CD4-positive, alpha-beta T cell treated with Interleukin-12 subunit alpha and Interleukin-12 subunit beta, for 1 hour (primary cell): ENCODE measurements around the gene RALB.
"Not testable (repeated sequence)": the region's sequence is repeated elsewhere in the genome, so short reads cannot be mapped to it uniquely, and the experiment has no call there.

Source experiments
- DNase-seq: peaks from one replicate; pipeline ENCODE4 v3.0.0-alpha.2; 2020

RALB gene

GRCh38 chr2:120298173-120298835, 45.7 kb downstream of the RALB start:
- DNase-seq = no peak

GRCh38 chr2:120299004-120299403, 46.4 kb downstream of the RALB start:
- no peak for DNase-seq

- DNase-seq = no peak
These were observed 46.9 kb downstream of the RALB start for GRCh38 chr2:120299561-120299960.

GRCh38 chr2:120300385-120300784, 47.7 kb downstream of the RALB start:
- no peak for DNase-seq

- DNase-seq = no peak
These were observed 48.6 kb downstream of the RALB start for GRCh38 chr2:120301284-120301683.

GRCh38 chr2:120302301-120302700, 49.6 kb downstream of the RALB start:
- no peak for DNase-seq

GRCh38 chr2:120303177-120303576, 50.5 kb downstream of the RALB start:
- no peak for DNase-seq

- no peak for DNase-seq
These were observed 52.6 kb downstream of the RALB start for GRCh38 chr2:120305296-120305695.

- no peak for DNase-seq
These were observed 53.4 kb downstream of the RALB start for GRCh38 chr2:120305937-120306490.

- no peak for DNase-seq
These were observed 54.8 kb downstream of the RALB start for GRCh38 chr2:120307482-120307881.

GRCh38 chr2:120308038-120308910, 55.6 kb downstream of the RALB start:
- no peak for DNase-seq

GRCh38 chr2:120310136-120310535, 57.5 kb downstream of the RALB start:
- DNase-seq = no peak

GRCh38 chr2:120310841-120311240, 58.2 kb downstream of the RALB start:
- not testable (repeated sequence) for DNase-seq

GRCh38 chr2:120312076-120312475, 59.4 kb downstream of the RALB start:
- DNase-seq = no peak

GRCh38 chr2:120312860-120313694, 60.4 kb downstream of the RALB start:
- peak; percentile 71 for DNase-seq

- DNase-seq = no peak
These were observed 61.3 kb downstream of the RALB start for GRCh38 chr2:120313695-120314615.

- no peak for DNase-seq
These were observed 62.2 kb downstream of the RALB start for GRCh38 chr2:120314690-120315366.

GRCh38 chr2:120315367-120316033, 62.8 kb downstream of the RALB start:
- no peak for DNase-seq

- no peak for DNase-seq
These were observed 63.4 kb downstream of the RALB start for GRCh38 chr2:120316071-120316470.

- no peak for DNase-seq
These were observed 64.0 kb downstream of the RALB start for GRCh38 chr2:120316528-120317179.
